Measurements from ENCODE around the gene SKAP1. TPM values are rescaled to one million over a fixed set of nuclear protein-coding genes. Genes with fewer than 3 reads are reported as not detected.

SKAP1 gene
- total RNA-seq (0.36 TPM in 1 of 2 replicates, not detected in the other), polyA plus RNA-seq (0.65 TPM in 1 of 2 replicates, not detected in the other)

GRCh38 chr17:48429638-48430586 lies at the start of gene SKAP1:
Gene SKAP1 (minus strand): TSS chr17:48430214.
- Histone ChIP-seq H3K4me1 (ENCODE audit: low read depth) (peaks cover 37% of the 10 kb centered on the region), H3K36me3 (no peaks in the 10 kb centered on the region), H3K9me3 (ENCODE audit: low read depth) (no peaks in the 10 kb centered on the region), H3K27ac (no peak within 1 kb of the TSS), H3K27me3 (peaks cover 36% of the 10 kb centered on the region), H3K4me3 (no peak within 1 kb of the TSS)
- TF ChIP-seq, protein P1, sequence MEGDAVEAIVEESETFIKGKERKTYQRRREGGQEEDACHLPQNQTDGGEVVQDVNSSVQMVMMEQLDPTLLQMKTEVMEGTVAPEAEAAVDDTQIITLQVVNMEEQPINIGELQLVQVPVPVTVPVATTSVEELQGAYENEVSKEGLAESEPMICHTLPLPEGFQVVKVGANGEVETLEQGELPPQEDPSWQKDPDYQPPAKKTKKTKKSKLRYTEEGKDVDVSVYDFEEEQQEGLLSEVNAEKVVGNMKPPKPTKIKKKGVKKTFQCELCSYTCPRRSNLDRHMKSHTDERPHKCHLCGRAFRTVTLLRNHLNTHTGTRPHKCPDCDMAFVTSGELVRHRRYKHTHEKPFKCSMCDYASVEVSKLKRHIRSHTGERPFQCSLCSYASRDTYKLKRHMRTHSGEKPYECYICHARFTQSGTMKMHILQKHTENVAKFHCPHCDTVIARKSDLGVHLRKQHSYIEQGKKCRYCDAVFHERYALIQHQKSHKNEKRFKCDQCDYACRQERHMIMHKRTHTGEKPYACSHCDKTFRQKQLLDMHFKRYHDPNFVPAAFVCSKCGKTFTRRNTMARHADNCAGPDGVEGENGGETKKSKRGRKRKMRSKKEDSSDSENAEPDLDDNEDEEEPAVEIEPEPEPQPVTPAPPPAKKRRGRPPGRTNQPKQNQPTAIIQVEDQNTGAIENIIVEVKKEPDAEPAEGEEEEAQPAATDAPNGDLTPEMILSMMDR (IDR thresholded peaks at IDR 0.05; ENCODE audit: low read depth, low read length), result no peak
- no peak for DNase-seq (ENCODE audit: low read depth in 1 of 2, low spot score in 1 of 2)

DNA sequence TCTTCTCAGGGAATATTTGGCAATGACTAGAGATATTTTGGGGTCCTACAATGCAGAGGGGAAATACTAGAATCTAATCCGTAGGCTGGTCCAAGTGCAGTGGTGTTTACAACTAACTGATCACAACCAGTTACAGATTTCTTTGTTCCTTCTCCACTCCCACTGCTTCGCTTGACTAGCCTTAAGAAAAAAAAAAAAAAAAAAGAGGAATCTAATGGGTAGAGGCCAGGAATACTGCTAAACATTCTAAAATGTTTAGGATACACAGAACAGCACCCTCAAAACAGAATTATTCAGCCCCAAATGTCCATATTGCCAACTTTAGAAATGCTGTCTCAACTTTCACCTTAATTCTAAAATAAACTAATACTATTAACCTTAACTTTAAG lies 49.0 kb upstream of the SKAP1 start:
- Histone ChIP-seq H3K27me3 (no peaks in the 10 kb centered on the region), H3K4me3 (no peak overlapping the region), H3K9me3 (ENCODE audit: low read depth) (no peaks in the 10 kb centered on the region), H3K4me1 (ENCODE audit: low read depth) (no peaks in the 10 kb centered on the region), H3K36me3 (no peaks in the 10 kb centered on the region), H3K27ac (no peak overlapping the region)
- TF ChIP-seq, protein P1 (IDR thresholded peaks at IDR 0.05; ENCODE audit: low read depth, low read length), result no peak
- no peak for DNase-seq (ENCODE audit: low read depth in 1 of 2, low spot score in 1 of 2)

DNA sequence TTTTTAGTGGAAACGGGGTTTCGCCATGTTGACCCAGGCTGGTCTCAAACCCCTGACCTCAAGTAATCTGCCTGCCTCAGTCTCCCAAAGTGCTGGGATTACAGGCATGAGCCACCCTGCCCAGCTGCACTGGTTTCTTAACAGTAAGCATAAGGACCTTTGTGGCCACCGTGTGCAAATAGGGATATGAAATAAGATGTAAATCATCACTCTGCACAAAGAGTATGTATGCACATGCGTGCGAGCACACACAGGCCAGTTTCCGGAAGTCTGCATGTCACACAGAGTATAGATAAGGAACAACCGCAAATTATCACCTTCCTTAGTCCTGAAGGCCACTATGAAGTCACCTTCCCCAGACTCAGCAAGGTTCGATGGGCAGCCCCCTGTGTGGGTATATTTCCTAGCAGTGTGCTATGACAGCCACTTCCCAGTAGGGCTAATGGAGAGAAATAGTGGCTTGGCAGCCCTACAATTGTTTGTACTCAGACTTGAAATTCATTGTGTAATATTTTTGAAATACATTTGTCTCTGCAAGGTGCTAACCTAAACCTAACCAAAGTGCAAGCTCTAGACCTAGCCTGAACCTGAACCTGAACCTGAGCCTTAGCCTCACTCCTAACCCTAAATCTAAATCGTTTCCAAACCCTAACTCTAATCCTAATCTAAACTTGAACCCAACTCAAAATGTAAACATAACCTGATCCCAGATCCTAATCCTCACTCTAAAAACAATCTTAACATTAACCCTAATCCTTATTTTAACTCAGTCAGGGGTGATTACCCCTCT lies 48.4 kb upstream of the SKAP1 start:
- no peak overlapping the region for H3K4me3 ChIP-seq
- TF ChIP-seq, protein P1 (IDR thresholded peaks at IDR 0.05; ENCODE audit: low read depth, low read length), result peak; percentile 27

DNA sequence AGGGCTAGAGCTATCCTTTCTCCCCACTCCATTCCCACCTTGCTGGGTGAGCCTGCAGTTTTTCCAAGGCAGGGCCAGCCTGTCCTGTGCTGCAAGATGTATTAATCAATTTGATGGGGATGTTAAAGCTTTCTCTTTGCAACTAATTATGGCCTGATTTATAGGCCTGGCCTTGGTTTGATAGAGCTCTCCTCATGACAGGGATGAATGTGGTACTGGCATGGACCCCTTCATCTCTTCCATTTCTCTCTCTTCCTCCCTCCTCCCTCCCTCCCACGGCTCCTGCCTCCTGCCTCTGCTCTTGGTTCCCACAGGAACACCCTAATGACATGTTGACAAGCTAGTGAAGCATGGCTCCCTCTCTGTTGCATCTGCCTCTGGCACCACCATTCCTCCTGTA lies 47.2 kb upstream of the SKAP1 start:
- H3K4me1 ChIP-seq (ENCODE audit: low read depth), result peaks cover 7% of the 10 kb centered on the region
- H3K9me3 ChIP-seq (ENCODE audit: low read depth), result no peaks in the 10 kb centered on the region
- H3K27me3 ChIP-seq, result no peaks in the 10 kb centered on the region
- H3K4me3 ChIP-seq, result no peak overlapping the region
- H3K36me3 ChIP-seq, result no peaks in the 10 kb centered on the region
- no peak overlapping the region for H3K27ac ChIP-seq
- DNase-seq (ENCODE audit: low read depth in 1 of 2, low spot score in 1 of 2), result no peak
- TF ChIP-seq, protein P1 (IDR thresholded peaks at IDR 0.05; ENCODE audit: low read depth, low read length), result no peak

More for the DNA sequence above, 48.4 kb upstream of the SKAP1 start:
- DNase-seq (ENCODE audit: low read depth in 1 of 2, low spot score in 1 of 2), result peak in 1 of 2 donors; percentile 51
- Histone ChIP-seq H3K27ac (no peak overlapping the region), H3K4me1 (ENCODE audit: low read depth) (no peaks in the 10 kb centered on the region), H3K36me3 (no peaks in the 10 kb centered on the region), H3K27me3 (no peaks in the 10 kb centered on the region), H3K9me3 (ENCODE audit: low read depth) (no peaks in the 10 kb centered on the region)

GRCh38 chr17:48472411-48473281 lies 42.6 kb upstream of the SKAP1 start:
- H3K27ac ChIP-seq, result no peak overlapping the region
- peaks cover 8% of the 10 kb centered on the region for H3K4me1 ChIP-seq (ENCODE audit: low read depth)
- H3K9me3 ChIP-seq (ENCODE audit: low read depth), result no peaks in the 10 kb centered on the region
- DNase-seq (ENCODE audit: low read depth in 1 of 2, low spot score in 1 of 2), result peak; percentile 47 to 52
- peaks cover 4% of the 10 kb centered on the region for H3K27me3 ChIP-seq
- no peak overlapping the region for H3K4me3 ChIP-seq
- no peaks in the 10 kb centered on the region for H3K36me3 ChIP-seq
- TF ChIP-seq, protein P1 (IDR thresholded peaks at IDR 0.05; ENCODE audit: low read depth, low read length), result no peak

Measured in cardiac muscle cell (in vitro differentiated cells and primary cell).